Left cardiac atrium (tissue), 4 donors: ENCODE data around the gene EEF1AKMT3. TPM values are rescaled to one million over a fixed set of nuclear protein-coding genes. Genes with fewer than 3 reads are reported as not detected.
"Not testable (repeated sequence)": the region's sequence is repeated elsewhere in the genome, so short reads cannot be mapped to it uniquely, and the experiment has no call there.

ENCODE experiments used
- ATAC-seq, 2 donors: fragments of 200-7000 bp; cut with Tn5 transposase; one replicate each; pipeline ENCODE4 v1.9.1; 2020; ENCODE audit warnings: mild to moderate bottlenecking in 2 of 2, moderate library complexity in 2 of 2
- DNase-seq: peaks from one replicate; pipeline ENCODE4 v3.0.0-alpha.2; 2020
- intact Hi-C, 2 donors: fragments of 100-400 bp; cut with DNase I; formaldehyde crosslinking; loops; one replicate each; pipeline versions ENCODE4 v1.14.1 to v1.15.1; 2022 to 2023
- total RNA-seq, 2 donors: library from RNA; stranded (reverse); fragmentation: NEBNext Ultra II Directional; extraction: Animal tissue kit (Norgen Biotek cat#: 25700); gene quantifications; one replicate each; pipeline ENCODE4 v1.2.1, GENCODE V29; 2021
- donor health status: DM: no; HTN: yes; CAD: no.
- donor health status: DM: no; HTN: yes; CAD: no; lungs with severe emphysema.
- donor health status: DM: yes; HTN: yes; CAD: no.
- donor health status: Dilated cardiomyopathy.

The EEF1AKMT3 gene
- total RNA-seq, 2 donors from 2014 or later, result 2.9 to 3.3 TPM

DNA sequence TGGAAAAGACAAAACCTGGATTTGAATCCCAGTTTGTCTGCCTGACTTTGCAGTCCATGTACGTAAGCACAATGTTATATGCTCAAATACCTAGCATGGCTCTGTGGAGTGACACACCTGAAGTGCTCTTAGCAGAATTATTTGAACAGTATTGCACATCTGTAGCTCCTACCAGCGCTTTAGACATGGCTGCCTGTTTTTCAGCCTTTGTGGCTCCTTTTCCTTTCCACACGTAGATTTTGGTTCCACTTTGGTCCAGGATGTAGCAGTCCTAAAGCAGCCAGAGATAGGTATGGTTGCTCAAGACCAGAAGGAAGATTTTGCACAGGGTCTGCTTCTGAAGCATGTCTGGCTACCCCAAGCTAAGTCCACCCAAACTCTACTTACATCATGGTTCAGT, 37.0 kb downstream of the EEF1AKMT3 start:
- ATAC-seq, result no peak

DNA sequence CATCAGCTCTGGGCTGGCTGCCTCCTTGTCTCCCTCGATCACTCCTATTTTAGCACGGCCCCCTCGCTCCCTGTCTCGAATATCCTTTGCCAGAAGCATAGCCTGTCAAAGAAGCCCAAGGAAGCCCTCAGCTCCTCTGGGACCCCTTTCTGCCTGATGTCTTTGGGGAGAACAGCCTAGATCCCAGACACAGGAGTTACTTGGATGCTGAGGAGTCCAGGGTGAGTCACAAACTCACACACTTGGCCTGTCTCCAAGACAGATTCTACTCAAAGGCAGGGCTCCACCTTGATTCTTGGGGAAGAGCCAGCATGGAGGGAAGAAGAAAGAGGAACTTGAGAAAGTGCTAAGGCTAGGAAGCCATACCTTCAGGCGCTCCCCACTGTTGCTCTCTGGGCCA, 38.0 kb downstream of the EEF1AKMT3 start:
- ATAC-seq (peak in 1 of 2 donors; percentile 33), DNase-seq (no peak)
- intact Hi-C loops, result no loop called here

More for the DNA sequence above, 37.0 kb downstream of the EEF1AKMT3 start:
- intact Hi-C loops, result no loop called here
- DNase-seq, result no peak

DNA sequence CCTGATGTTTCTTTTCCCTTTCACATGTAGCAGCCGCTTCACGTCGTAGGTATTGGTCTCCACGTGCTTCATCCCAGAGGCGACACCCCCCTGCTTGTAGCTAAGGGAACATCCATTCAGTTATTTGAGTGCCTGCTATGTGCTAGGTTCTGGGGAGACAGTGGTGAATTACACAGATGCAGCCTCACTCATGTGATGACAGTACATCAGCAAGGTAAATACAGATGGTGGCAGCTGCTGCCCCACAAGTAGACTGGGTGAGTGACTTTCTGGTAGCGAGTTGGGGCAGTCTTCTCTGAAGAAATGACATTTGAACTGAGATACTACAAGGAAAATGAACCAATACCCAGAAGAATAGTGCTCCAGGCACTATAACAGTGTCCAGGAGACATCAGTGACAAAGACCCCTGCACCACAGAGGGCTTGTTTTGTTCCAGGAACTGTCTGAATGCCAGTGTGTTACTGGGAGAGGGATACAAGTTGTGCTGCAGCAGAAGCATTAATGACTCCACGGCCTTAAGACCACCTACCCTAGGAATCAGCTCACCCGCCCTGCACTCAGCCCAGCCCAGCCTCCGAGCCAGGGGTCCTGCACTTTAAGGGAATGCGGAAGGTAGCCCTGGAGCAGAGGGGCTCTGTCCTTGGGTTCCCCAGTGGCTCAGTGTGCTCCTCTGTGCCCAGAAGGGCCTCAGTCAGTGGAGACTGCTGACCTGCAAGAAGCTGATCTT, 38.8 kb downstream of the EEF1AKMT3 start:
- intact Hi-C loops, result no loop called here
- ATAC-seq (no peak), DNase-seq (no peak)

DNA sequence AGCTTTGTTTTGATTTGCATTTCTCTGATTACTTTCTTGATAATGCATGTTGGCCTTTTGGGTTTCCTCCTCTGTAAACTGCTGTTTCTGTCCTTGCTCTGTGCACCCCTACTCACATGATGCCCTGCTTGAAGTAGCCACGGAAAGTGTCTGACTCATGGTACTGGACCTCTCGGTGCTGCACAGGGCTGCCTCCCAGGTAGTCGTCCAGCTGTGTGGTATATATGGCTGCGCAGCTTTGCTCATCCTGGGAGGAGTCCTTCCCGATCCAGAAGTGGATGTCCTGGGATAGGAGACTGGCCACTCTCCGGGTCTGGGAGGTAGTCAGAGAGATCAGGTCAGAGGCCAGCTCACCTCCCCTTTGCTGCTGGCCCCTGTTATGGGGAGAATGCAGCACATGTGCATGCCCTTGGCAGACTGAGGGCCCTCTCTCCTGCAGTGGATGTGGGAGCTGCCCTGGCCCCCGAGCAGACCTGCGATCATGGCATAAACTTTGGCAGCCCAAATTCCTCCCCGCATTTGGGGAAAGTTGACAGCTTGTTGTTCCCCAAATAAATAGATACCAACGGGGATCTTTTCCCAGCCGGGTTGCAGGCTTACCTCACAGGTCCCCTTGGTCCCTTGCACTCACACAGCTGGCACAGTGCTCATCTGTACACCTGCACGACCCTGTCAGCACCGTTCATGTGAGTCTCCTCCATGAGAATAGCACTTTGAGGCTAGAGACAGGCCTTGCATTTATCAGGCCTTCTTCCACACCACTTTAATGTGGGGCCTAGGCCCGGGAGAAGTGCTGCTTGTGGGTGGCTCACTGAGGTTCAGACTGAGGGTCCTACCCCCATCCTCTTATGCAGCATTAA, 40.9 kb downstream of the EEF1AKMT3 start:
- peak in 1 of 2 donors; percentile 4 for ATAC-seq
- intact Hi-C loops, result no loop called here
- DNase-seq, result no peak

DNA sequence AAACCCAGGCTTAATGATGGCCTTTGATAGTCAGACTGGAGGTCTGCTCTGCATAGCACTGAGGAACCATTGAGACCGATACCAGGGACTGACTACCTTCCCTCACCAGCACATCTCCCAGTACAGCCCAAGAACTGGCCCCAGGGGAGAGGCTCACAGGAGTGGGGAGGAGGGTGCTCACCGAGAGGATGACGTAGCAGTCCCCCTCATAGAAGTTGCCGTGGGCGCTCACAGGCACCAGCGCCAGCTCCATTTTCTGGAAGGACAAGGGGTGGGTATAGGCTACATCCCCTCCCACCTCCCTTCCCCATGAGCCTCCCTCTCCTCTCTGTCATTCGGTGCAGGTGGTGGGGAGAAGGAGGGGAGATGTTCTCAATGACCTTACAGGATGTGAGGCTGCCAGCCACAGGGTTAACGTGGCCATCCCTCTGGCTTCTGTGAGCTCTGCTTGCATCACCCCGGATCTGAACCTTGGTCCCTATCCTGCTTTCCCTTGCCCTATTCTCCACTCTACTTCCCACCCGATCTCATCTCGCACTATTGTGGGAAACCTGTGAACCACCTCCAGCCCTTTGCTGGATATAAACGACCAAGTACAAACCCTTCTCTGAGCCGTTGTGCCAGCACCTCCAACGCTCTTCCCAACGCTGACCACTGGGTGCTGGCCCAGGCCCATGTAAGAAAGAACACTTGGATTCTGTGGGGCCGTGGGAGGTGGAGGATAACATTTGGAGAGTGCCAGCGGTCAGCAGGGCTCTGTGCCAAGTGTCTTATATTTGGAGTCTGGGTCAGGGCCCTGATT, 41.8 kb downstream of the EEF1AKMT3 start:
- ATAC-seq (peak; percentile 48 to 57), DNase-seq (peak; percentile 58)
- intact Hi-C loops, result no loop called here

DNA sequence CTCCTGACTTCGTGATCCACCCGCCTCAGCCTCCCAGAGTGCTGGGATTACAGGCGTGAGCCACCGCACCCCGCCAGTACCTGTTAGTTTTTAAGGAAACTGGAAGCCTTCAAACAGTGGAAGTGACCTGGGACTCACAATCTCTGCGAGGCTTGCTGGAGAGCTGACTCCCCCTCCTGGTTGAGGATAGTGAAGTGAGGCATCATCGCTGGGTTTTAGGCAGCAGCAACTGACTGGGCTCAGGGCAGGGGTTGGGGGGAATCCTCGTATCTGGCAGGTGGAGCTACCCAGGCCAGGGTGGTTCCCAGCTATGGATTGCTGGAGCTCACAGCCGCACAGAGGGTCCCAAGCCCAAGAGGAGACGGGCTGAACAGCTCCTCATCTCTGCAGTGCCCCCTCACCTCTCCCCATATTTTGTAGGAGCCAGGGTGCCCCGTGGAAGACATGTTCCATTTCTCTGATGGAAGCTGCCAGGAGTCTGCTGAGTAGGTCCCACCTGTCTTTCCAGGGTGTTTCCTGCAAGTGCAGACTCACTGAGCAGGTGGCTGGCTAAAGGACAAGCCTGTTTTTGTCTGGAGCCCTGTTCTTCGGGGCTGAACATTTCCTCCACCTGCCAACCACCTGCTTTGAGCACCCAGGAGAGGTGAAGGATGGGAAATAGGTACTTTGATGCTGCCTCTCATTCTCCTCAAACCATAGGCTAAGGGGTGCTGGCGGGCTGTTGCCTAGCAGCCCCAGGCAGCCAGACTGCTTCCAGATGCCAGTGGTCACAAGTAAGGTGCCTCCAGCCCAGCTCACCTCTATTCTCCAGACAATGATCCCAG, 43.0 kb downstream of the EEF1AKMT3 start:
- intact Hi-C loops, result no loop called here
- DNase-seq (no peak), ATAC-seq (no peak)

DNA sequence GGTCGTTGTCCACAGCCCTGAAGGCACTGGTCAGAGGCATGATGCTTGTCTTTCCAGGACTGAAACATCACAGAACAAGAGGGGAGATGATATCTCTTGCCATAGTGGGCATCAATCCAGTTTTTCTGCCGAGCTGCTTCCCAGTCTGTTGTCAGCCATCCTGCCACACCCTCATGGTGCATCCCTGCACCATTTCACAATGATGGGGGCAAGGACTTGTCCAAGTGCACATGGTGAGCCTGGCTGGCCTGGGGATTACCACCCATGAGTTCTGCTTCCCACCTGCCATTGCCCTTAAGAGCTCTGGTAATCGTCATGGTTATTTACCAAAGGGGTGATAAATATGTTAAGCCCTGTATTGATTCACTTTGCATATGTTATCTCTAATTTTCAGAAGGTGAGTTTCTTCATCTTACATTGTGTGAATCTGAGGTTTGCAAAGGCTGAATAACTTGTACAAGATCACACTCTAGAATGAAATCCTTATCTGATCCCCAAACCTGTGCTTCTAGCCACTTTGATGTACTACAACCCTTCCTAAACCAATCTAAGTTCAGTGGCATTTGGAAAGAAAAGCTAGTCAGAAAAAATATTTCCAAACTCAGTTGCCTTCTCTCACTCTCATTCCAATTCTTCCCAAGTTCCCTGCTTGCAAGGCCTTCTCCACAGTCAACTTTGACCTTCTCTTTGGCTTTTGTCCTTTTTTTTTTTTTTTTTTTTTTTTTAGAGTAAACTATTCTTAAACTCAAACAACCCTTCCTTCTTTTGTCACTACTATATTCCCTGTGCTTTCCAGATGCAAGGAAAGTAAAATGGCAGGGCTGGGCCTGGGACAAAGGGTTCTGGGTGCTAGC, 43.8 kb downstream of the EEF1AKMT3 start:
- intact Hi-C loops, result no loop called here
- DNase-seq, result no peak
- ATAC-seq, result peak in 1 of 2 donors; percentile 2

DNA sequence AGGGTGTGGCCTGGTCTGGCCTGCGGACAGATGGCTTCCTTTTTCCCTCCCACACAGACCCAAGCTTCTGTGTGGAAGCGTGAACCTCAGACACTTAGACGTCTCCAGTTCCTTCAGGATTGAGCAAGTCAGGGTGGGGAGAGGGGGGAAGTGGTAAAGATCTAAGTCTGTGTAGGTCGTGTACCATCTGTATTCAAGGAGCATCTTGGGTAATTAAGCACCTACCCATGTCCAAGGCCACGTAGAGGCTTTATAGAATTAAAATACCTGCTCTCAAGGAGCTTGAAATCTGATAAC, 44.4 kb downstream of the EEF1AKMT3 start:
- peak; percentile 56 to 70 for ATAC-seq
- intact Hi-C loops, result no loop called here
- DNase-seq, result peak; percentile 69

DNA sequence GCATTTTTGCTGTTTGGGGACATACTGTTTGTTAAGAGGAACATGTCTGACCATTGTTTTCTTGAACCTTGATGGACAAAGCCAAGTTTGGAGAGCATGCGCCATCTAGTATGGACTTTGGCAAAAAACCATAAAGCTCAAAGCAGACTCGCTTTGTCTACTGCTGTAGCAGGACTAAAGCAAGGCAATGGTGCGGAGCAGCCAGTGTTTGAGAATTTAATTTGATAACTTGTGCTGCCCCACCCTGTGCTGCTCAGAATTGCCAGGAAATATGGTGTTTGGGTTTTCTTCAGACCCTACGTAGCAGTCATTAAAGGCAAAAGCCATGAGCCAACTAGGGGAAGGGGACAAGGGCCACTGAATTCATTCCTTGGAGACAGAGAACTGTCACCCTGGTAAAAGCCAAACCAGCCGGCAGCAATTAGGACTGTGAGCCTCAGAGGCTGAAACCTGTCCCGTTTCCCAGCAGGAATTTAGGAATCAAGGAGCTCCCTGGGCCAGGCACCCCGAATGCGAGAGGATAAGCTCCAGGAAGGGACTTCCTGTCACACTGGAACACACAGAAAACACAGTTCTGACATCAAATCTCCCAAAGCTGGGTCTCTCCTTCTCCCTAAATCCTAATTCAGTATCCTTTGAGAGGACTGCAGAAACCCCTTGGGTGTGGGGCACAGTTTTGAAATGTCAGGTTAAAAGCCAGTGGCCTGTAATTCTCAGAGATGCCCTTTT, 45.0 kb downstream of the EEF1AKMT3 start:
- DNase-seq (no peak), ATAC-seq (peak; percentile 12 to 13)
- intact Hi-C loops, result no loop called here

DNA sequence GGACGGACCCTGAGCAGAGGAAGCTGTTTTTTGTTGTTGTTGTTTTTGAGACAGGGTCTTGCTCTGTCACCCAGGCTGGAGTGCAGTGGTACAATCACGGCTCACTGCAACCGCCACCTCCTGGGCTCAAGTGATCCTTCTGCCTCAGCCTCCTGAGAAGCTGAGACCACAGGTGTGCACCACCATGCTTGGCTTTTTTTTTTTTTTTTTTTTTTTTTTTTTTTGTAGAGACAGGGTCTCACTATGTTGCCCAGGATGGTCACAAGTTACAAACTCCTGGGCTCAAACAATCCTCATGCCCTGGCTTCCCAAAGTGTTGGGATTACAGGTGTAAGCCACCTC, 45.5 kb downstream of the EEF1AKMT3 start:
- ATAC-seq, intact Hi-C loops, DNase-seq: not testable (repeated sequence)

DNA sequence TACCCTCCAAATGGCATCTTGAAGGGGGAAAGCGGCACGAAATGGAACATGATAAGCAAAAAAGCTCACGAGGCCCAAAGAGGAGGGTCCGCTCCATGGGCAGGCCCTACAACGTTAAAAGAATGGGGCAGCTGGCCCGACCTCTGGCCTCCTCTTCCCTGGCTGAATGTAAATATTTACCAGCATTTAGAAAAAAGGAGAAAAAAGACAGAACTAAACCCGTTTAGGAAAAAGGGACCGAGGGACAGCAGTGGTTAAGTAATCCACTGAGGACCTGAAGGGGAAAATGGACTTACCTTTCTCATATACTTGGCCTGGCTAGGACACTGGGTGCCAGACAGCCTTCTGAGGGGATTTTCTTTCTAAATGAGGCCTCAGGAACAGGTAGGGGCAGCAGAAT, 47.7 kb downstream of the EEF1AKMT3 start:
- intact Hi-C loops, DNase-seq, ATAC-seq: not testable (repeated sequence)

DNA sequence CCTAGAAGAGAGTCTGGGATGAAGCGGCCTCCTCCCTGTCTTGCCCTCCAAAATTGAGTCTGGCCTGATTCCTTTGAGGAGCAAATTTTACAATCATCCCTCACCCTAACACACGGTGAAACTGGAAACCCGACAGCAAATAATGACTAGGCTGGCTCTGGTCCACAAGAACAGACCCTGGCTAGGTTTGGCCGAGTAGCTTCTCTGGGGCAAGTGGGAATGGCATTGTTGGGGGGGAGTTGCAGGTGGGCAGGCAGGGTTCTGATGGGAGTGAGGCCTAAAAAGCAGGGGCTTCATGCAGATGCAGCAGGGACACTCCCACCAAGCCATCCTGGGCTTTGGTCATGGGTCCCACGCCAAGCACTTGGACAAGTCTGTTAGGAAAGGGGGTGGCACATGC, 48.6 kb downstream of the EEF1AKMT3 start:
- intact Hi-C loops, result not testable (repeated sequence)

DNA sequence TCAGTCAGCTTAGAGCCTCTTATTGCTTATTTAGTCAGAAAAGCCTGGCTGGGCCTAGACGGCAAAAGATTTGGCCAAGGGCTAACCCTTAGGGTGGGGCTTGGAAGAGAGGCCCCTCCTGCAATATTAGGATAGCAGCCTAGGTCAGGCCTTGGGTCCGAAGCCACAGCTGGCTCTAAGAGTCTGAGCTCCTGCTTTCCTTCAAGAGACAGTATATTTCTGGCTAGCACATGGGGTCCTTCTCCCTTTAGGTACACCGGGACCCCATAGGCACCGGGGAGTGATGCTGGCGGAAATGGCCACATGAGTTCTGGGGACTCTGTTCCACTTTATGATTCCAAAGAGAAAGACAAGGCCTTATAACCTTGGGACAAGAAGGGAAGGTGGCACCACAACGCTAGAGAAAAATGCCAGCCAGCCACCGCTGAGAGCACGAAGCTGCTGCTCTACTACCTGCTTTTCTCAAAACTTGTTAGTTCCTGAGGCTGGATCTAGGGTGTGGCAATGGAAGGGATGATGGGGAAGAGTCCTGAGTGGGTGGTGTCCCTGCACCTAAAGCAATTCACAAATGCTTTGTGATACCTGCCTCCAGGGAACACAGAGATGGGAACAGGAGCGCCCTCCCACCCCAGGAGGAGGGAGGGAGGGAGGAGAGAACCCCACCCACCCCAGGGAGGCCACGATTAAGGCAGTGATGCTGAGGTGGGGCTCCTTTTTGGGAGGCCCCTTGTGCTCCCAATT, 49.2 kb downstream of the EEF1AKMT3 start:
- DNase-seq (no peak), ATAC-seq (no peak)
- intact Hi-C loops, result no loop called here

More for the DNA sequence above, 48.6 kb downstream of the EEF1AKMT3 start:
- not testable (repeated sequence) for ATAC-seq, DNase-seq

DNA sequence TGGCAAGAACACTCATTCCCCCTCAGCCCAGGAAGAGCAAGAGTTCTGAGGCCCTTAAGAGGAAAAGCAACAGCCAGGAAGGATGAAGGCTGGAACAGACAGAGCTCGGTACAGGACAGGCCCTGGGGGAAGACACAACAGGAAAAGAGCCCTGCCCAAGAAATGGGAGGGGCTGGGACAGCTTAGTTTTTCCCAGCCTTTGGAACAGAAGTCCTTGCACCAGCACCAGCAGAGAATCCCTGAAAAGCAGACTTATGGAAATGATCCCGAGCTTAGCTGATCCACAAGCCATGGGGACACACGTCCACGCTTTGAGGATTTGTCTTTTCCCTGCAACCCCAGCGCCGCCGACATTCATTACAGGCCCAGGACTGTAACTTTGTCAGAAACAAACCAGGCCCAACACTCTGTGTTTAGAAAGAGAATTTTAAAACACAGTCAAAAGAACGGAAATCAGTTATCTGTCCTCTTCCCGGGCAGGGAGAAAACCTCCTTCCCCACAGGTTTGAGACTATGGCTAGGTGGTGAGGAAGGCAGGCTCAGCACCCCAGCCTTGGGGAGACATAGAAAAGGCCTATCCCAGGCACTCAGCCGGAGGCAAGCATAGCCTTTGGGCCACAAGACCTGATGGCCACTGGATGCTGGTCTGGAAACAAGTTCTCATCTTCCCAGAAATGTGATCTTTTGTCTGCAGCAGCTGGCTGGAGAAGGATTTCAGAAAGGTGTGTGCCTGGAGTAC, 50.1 kb downstream of the EEF1AKMT3 start:
- ATAC-seq, result peak in 1 of 2 donors; percentile 3
- intact Hi-C loops, result no loop called here

DNA sequence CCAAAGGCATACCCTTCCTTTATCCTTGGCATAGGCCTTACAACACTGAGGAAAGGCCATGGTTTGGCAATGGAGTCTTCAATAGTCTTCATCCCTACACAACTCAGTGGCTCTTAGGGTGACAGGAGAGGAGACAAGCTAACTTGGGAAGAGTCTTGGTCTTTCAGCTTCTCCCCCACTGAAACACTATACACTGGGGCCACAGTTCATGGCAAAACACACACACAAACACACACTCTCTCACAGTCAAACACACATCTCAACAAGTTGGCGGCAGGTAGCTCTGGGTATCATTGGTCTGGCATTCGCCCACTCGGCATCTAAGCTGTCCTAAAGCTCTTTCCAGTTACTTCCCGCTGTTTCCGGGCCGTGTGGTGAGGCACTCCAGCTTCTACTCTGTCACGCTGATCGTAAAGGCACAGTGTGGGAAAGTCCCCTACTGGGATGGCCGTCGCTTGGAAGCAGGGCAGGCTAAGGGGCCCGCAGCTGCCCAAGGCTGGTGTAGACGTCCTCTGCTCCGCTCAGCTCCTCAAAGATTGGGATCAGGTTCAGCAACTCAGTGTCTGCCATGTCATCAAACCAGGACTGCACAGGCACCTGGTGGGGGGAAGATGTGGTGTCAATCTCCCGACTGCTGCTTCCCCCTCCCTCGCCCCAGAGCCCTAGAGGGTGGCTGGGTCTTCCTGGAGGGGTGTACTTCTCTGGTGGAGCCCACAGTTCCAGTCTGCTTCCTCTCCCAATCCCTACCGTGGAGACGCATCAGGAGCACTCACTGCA, 50.9 kb downstream of the EEF1AKMT3 start:
- DNase-seq (no peak), ATAC-seq (no peak)
- intact Hi-C loops, result no loop called here

More for the DNA sequence above, 50.1 kb downstream of the EEF1AKMT3 start:
- no peak for DNase-seq
